Jurkat, Clone E6-1 (cell line): ENCODE data around the gene SMLR1.
A peak's percentile ranks its signal among the peaks of the same experiment; 100 is the strongest.

Source experiments
- DNase-seq: peaks from one replicate; pipeline ENCODE4 v3.0.0-alpha.2; 2011; ENCODE audit warnings: low read depth, low spot score
- H3K4me3 ChIP-seq: 2 replicates; pipeline ENCODE4 v1.5.1; 2011; ENCODE audit warnings: mild to moderate bottlenecking, low read length, control low read depth, moderate library complexity

Gene SMLR1

GRCh38 chr6:130815200-130816071 lies 11.8 kb upstream of the SMLR1 start:
- DNase-seq = no peak
- no peak overlapping the region for H3K4me3 ChIP-seq

GRCh38 chr6:130822736-130823135 lies 4.5 kb upstream of the SMLR1 start:
- no peak for DNase-seq
- no peak overlapping the region for H3K4me3 ChIP-seq

GRCh38 chr6:130824978-130825694 lies 2.1 kb upstream of the SMLR1 start:
- no peak for DNase-seq

GRCh38 chr6:130825772-130826441 lies 1.3 kb upstream of the SMLR1 start:
- DNase-seq = peak; percentile 12
- H3K4me3 ChIP-seq = no peak overlapping the region

More at GRCh38 chr6:130824978-130825694, 2.1 kb upstream of the SMLR1 start:
- no peak overlapping the region for H3K4me3 ChIP-seq

GRCh38 chr6:130826442-130827246 lies 562 bp upstream of the SMLR1 start:
- H3K4me3 ChIP-seq = no peak overlapping the region
- DNase-seq = no peak

- H3K4me3 ChIP-seq = no peak overlapping the region
- no peak for DNase-seq
Measured at GRCh38 chr6:130829333-130829910, 2.2 kb downstream of the SMLR1 start.

- no peak for DNase-seq
- no peak overlapping the region for H3K4me3 ChIP-seq
Measured at GRCh38 chr6:130831607-130832006, 4.4 kb downstream of the SMLR1 start.

DNA sequence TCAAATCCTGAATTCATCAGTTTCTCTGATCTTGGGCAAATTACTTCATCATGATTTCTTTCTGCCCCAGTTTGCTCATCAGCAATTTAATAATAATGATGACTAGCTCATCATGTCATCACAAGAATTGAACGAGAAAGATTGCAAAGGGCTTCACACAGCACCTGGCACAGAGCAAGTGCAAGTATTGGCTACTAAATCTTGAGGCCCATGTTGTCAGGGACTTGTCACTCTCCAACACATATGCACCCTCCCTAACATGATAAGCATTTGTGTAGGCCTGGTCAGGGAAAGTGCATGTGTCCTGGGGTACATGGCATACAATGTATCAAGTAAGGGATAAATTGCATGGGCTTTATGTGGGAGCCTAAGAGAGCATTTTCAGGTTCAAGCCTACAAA lies 6.4 kb downstream of the SMLR1 start:
- DNase-seq = no peak
- no peak overlapping the region for H3K4me3 ChIP-seq

DNA sequence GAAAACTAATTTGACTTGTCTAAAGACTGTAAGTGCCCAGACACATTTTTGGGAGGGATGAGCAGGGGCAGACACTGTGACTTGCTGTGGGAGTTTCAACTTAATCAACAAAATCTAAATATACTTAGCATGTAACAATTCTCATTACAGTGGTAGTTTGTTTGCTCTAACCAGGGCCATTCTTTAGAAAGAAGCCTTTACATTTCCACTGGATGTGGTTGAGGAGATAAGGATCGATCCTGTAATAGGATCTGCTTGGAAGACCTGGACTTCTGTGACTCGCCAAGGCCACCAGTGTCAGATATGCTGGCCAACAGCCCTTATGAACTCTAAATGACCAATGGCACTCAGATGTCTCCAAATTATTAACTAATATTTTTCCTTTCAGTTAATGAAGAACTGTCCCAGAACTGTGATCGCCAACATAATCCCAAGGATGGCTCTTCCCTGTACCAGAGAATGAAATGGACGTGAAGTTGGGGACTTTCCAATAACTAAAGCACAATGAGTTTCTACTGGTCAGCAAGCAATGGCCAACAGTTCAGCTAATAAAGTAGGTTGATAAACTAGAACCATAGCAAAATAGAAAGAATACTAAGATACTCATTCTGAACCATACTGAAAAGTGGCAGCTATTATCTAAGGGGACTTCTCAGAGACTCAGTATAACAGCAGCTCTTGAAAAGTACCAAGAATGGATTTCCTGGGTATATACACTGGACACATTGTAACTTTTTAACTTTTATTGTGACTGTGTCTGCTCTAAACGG lies 7.5 kb downstream of the SMLR1 start:
- no peak for DNase-seq
- no peak overlapping the region for H3K4me3 ChIP-seq

DNA sequence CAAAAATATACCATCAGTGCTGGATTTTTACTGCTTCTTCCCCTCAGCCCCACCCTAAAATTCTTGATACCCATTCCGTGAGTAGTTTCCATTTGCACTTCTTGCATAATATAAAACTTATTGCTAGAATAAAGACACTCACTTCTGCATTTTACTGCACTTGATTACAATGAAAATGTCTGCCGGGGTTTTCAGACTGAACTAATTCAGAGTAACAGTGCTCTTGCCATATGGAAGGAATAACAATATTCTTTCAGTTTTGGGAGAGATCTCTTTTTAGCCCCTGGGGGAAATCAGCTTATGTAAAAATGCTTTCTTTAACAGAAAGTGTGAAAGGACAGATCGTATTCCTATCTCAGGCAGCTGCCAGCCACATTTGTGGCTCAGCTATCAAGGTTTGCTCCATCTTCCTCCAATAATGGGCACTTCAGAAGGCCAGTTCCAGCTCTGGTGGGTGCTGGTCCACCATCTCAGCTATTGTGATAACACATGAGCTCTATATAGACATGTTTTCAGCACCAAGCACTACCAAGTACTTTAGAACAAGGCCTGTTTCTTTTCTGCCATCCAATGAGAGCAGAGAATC lies 8.9 kb downstream of the SMLR1 start:
- H3K4me3 ChIP-seq = no peak overlapping the region
- no peak for DNase-seq

DNA sequence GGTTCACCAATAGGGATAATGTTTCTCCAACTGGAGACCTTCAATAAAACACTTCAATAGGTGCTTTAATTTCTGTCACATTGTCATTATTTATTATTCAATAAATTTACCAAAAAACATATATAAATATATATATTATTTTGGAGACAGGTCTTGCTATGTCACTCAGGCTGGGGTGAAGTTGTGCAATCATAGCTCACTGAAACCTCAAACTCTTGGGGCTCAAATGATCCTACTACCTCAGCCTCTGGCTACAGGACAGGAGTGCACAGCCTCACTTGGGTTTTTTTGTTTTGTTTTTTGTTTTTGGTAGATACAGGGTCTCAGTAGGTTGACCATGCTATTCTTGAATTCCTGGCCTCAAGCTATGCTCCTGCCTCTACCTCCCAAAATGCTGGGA lies 9.9 kb downstream of the SMLR1 start:
- no peak for DNase-seq
- H3K4me3 ChIP-seq = no peak overlapping the region

DNA sequence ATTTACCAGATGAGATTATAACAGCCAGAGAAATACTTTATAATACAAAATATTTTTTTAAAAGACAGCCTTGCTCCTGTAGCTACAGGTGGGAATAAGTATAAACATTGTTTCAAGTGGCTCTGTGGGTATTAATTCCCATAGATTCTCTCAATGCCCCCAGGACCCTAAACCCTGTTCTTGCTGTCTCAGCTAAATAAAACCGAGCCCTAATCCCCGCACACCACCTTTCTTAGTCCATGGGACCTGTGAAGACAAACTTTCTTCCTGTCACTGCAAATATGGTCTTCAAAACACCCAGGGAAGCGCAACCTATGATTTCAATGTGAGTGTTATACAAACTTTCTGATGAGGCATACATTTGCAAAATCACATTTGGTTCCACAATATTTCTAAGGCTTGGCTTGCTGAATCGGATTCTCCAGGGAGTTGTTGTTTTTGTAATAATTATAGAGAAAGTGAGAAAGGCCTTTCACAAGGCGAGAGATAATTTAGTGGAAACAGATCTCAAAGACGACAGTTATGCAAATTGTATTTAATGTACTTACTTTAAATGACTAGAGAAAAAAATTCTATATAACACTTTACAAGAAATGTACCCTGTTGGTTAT lies 11.1 kb downstream of the SMLR1 start:
- no peak overlapping the region for H3K4me3 ChIP-seq
- DNase-seq = no peak

- DNase-seq = no peak
Measured at GRCh38 chr6:130838951-130839350, 11.7 kb downstream of the SMLR1 start.

GRCh38 chr6:130839379-130839778 lies 12.2 kb downstream of the SMLR1 start:
- no peak overlapping the region for H3K4me3 ChIP-seq
- DNase-seq = no peak

More at GRCh38 chr6:130838951-130839350, 11.7 kb downstream of the SMLR1 start:
- no peak overlapping the region for H3K4me3 ChIP-seq

DNA sequence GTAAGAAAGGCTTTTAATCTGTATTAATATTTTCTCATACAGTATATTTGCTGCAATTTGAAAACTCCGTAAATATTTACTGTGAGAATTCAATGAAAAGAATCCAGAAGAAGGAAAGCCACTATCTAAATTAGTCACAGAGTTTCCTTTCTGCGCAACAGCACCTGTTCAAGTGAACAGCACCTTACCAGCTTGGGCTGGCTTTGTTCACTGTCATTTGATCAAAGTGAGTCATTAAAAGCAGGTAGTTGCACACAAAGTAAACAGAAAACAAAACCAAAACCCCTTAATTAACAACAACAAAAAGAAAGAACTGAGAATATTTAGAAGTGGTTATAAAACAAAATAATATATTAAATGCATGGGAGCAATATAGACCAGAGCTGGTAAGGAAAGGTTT lies 12.8 kb downstream of the SMLR1 start:
- no peak for DNase-seq
- H3K4me3 ChIP-seq = no peak overlapping the region

DNA sequence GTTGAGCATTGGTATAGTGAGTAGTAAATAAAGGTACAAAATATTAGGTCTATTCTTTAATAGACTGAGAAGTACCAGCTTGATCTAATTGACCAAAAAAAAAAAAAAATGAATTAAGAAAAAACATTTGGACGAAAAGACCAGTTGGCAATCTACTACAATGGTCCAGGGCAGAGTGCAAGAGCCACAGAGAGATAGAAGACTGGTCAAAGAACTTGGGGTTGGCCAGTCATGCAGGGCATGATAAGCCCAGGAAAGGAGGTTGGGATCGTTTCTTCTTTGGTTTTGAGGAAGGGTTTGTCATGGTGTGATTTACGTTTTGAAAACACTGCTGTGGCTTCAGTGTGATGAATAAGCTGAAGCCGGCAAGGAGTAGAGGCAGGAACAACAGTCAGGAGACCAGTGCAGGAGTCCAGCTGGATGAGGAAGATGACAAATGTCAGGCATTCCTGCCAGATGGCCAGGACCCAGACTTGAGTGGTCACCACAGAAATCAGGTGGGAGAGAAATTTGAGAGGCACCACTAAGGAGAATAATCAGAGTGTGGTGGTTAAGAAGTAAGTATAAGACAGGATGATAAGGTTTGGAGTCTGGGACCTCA lies 14.0 kb downstream of the SMLR1 start:
- no peak overlapping the region for H3K4me3 ChIP-seq
- DNase-seq = no peak
